ENCODE data around the gene MCEE. TPM values are rescaled to one million over a fixed set of nuclear protein-coding genes. Genes with fewer than 3 reads are reported as not detected.
"Not testable (repeated sequence)": the region's sequence is repeated elsewhere in the genome, so short reads cannot be mapped to it uniquely, and the experiment has no call there.

MCEE gene
- total RNA-seq, 1 donor from 2014 or later = 33.4 TPM

GRCh38 chr2:71129114-71129901 is 721 bp downstream of the MCEE start:
- DNase-seq (ENCODE audit: low spot score) (peak; percentile 83), ATAC-seq (no peak)

DNA sequence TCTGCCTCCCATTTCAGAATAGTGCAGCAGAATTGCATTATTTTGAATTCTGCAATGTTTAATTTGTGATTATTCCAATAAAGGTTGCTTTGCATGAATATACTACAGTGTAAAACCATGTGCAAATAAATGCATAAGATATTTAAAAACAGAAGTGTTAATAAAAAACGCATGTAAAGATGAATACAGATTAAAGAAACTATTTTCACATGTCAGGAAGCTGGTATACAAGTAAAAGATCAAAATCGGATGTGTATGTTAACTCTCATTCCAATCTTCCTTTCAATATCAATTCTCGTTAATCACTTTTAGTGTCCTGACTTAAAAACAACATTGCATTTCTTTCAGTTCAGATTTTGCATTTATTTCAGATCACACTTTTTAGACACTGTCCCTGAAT is 3.1 kb downstream of the MCEE start:
- DNase-seq (ENCODE audit: low spot score) = no peak

GRCh38 chr2:71125506-71126294 is 4.3 kb downstream of the MCEE start:
- ATAC-seq (no peak), DNase-seq (ENCODE audit: low spot score) (no peak)

More for the DNA sequence above, 3.1 kb downstream of the MCEE start:
- no peak for ATAC-seq

GRCh38 chr2:71122387-71123298 is 7.4 kb downstream of the MCEE start:
- no peak for DNase-seq (ENCODE audit: low spot score)
- no peak for ATAC-seq

DNA sequence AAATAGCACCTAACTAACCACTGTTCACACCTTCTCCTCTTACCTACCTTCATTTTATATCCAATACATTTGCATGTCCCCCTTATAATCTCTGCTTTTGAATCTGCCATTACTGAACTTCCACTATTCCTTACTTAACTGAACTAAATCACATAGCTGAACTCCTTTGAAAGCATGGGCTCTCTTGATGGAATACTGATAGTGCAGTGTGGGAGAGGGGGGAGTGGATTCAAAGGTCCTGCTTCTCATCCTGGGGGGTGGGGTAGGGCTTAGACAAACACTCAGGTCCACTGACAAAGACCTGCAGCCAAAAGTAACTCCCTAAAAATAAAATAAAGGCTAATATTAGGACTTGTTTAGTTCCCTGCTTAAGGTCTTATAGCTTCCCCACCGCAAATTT is 8.6 kb downstream of the MCEE start:
- ATAC-seq = no peak
- DNase-seq (ENCODE audit: low spot score) = no peak

- no peak for ATAC-seq
- DNase-seq (ENCODE audit: low spot score) = no peak
Observed at GRCh38 chr2:71120195-71120594, 9.8 kb downstream of the MCEE start.

- DNase-seq (ENCODE audit: low spot score) = no peak
- ATAC-seq = no peak
Observed at GRCh38 chr2:71117063-71117462, 13.0 kb downstream of the MCEE start.

DNA sequence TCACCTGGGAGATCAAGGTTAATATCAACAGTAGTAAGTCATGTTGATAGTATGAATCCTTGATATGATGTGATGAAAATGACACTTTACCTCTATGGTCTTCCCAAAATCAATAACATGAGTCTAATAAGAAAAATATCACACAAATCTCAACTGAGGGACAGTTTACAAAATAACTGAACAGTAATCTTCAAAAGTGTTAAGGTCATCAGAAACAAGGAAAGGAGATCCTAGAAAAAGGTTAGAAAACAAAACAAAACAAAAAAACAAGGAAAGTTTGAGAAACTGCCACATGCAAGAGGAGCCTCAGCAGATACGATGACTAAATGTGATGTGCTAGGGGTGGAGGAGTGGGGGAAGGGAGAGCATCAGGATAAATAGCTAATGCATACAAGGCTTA is 16.2 kb downstream of the MCEE start:
- ATAC-seq (no peak), DNase-seq (ENCODE audit: low spot score) (no peak)

DNA sequence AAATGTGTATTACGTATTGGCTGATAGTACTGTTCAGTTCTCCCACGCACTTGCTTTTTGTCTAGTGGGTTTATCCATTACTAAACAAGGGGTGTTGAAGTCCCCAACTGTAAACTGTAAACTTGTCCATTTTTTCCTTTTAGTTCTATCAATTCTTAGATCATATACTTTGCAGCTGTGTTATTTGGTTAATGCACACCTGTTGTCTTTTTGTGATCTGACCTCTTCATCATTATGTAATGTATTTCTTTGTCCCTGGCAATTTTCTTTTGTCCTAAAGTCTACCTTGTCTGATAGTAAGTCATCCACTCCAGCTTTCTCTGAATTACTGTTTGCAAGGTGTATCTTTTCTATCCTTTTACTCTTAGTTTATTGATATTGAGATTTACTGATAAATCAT is 21.9 kb downstream of the MCEE start:
- DNase-seq (ENCODE audit: low spot score) = no peak
- ATAC-seq = no peak

GRCh38 chr2:71106463-71106862 is 23.6 kb downstream of the MCEE start:
- not testable (repeated sequence) for ATAC-seq; DNase-seq (ENCODE audit: low spot score)

DNA sequence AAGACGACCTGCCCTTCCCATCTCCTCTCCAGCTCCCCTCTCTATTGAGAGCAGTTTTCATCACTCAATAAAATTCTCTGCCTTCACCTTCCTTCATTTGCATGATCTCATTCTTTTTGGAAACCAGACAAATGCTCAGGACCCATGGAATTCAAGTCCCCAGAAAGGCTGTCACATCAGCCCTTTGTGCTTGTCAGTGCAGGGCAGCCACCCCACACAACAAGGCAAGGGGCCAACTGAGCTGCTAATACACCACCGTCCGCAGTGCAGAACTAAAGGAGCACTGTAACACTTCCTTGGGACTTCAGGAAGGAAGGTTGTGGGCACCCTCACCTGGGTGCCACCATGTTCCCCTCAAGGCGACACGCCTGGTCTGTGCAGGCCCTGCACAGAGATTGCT is 26.2 kb downstream of the MCEE start:
- no peak for ATAC-seq

GRCh38 chr2:71102981-71103681 is 26.9 kb downstream of the MCEE start:
- ATAC-seq = no peak
- DNase-seq (ENCODE audit: low spot score) = no peak

More for the DNA sequence above, 26.2 kb downstream of the MCEE start:
- DNase-seq (ENCODE audit: low spot score) = no peak

- DNase-seq (ENCODE audit: low spot score) (no peak), ATAC-seq (no peak)
Observed at GRCh38 chr2:71101656-71102055, 28.4 kb downstream of the MCEE start.

- DNase-seq (ENCODE audit: low spot score) = peak; percentile 62
- peak; percentile 99 for ATAC-seq
Observed at GRCh38 chr2:71100195-71100964, 29.6 kb downstream of the MCEE start.

- not testable (repeated sequence) for DNase-seq (ENCODE audit: low spot score); ATAC-seq
Observed at GRCh38 chr2:71092491-71093260, 37.4 kb downstream of the MCEE start.

GRCh38 chr2:71091808-71092207 is 38.2 kb downstream of the MCEE start:
- ATAC-seq; DNase-seq (ENCODE audit: low spot score): not testable (repeated sequence)

DNA sequence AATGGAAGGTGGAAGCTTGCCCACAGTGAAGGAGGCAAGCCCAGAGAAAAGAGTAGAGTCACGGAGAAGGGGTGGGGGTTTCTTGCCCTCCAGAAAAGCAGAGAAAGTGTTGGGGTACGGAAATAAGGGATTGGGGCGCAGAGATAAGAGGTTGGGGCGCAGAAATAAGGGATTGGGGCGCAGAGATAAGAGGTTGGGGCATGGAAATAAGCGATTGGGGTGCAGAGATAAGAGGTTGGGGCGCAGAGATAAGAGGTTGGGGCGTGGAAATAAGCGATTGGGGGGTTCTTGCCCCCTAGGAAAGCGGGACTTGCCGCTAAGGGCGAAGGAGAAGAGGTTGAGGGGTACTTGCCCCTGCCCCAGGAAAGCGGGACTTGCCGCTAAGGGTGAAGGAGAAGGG is 40.6 kb downstream of the MCEE start:
- ATAC-seq = not testable (repeated sequence)

DNA sequence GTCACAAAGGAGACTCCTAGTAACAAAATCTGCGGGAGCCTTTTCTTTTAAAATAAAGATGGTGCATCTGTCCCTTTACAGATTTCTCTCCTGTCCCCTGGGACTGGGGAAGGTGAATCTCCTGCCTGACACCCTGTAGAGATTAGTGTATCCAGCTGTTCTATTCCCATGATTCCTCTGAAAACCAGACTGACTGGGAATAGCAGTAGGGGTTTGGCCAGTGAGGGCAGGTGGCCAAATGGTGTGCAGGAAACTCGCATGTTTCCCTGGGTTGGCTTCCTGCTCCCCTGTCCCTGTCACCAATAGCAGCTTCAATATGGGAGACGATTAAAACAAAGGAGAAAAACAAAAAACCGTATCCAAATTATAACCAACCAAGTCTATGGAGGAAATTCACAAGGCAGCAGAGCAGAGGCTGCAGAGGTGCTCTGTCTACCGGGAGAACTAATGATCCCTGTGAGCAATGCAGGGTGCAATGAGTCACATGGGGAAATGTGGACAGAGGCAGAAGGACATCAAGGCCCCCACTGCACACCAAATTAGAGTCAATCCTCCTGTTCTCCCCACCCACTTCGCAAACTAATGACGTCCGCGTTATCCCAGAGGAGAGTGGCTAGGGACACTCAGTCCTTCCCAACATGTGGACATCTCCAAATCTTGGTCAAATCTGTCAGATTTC is 44.6 kb downstream of the MCEE start:
- ATAC-seq = not testable (repeated sequence)

More for the DNA sequence above, 40.6 kb downstream of the MCEE start:
- not testable (repeated sequence) for DNase-seq (ENCODE audit: low spot score)

More for the DNA sequence above, 44.6 kb downstream of the MCEE start:
- DNase-seq (ENCODE audit: low spot score) = not testable (repeated sequence)

All from left lobe of liver (tissue), 2 donors.